CD4-positive, alpha-beta T cell treated with Interleukin-6 for 4 hours (primary cell): ENCODE data around the gene TBC1D22A.
A peak's percentile ranks its signal among the peaks of the same experiment; 100 is the strongest.
"Not testable (repeated sequence)": the region's sequence is repeated elsewhere in the genome, so short reads cannot be mapped to it uniquely, and the experiment has no call there.

Source experiments
- DNase-seq: peaks from one replicate; pipeline ENCODE4 v3.0.0-alpha.2; 2020; ENCODE audit warnings: mixed read lengths

Gene TBC1D22A

DNA sequence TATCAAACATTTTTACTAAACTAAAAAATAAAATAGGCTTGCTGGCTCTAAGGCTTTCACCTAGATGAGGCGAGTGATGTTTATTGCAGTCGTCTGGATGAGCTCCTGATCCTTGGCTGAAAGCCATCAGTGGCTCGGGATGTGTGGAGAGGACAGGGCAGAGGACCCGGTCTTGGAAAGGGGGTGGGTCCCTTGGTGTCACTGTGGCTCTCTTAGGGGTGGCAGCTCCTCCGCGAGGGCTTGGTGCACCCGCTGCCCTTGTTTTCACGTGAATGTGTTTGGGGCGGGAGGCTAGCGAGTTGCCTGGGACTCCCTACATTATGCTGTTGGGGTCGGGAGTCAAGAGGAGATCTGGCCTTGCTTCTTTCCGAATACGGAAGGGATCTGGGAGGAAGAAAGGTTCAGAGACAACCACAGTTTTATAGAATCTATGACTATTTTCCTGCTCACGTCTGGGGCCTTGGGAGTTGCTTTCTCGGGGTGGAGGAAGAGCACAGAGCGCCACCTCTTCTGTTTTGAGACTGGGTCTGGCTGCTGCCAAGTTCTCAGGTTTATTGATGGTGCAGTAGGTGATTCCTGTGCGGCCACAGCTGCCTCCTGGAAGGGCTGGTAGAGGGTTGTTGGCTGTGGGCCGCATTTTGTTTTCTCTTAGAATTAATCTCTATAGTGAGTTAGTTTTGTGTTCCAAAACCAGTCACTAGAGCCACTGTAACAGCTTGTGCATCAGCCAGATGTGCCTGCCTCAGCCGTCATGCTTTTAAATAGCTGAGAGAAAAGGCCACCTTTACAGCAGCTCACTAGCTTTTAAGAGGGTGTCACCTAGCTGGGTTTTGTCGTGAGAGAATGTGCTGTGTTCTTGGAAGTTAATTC lies 12.8 kb downstream of the TBC1D22A start:
- no peak for DNase-seq

DNA sequence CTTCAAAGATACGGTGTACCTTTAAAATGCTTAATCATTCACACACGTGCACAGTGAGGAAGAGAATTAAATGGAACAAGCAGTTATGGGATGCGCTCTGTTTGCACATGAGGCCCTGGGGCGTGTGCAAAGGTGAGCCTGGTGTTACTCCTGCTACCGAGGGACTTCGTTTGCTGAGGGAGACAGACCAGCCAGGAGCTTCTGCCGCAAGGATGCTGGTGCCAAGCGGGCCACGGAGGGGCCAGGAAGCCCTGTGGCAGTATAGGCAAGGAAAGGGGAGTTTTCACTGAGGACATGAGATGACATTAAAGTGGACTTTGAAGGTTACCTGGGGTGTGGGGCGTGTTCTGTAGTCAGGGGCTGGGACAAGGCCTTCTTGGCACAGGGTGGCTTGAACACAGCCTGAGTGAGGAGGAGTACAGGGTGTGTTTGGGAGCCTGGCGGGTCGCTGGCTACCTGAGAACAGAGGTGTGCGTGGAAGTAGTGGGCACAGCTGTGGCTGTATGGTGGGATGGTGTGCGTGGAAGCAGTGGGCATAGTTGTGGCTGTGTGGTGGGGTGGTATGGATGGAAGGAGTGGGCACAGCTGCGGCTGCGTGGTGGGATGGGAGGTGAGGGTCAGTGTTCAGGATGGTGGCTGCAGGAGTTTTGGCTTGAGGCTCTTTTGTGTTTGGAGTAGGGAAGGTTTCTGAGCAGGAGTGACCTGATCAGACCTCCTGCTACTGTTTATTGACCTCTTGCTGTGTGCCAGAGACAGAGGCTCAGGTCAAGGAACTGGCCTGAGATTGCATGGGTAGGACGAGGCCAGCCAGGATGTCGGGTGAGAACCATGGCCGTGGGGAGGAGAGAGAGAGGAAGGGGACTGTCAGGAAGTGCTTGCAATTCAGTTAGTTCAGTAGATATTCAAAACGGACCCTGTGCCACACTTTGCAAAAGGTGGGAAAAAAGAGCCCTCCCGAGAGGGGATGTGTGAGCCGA lies 13.7 kb downstream of the TBC1D22A start:
- no peak for DNase-seq

DNA sequence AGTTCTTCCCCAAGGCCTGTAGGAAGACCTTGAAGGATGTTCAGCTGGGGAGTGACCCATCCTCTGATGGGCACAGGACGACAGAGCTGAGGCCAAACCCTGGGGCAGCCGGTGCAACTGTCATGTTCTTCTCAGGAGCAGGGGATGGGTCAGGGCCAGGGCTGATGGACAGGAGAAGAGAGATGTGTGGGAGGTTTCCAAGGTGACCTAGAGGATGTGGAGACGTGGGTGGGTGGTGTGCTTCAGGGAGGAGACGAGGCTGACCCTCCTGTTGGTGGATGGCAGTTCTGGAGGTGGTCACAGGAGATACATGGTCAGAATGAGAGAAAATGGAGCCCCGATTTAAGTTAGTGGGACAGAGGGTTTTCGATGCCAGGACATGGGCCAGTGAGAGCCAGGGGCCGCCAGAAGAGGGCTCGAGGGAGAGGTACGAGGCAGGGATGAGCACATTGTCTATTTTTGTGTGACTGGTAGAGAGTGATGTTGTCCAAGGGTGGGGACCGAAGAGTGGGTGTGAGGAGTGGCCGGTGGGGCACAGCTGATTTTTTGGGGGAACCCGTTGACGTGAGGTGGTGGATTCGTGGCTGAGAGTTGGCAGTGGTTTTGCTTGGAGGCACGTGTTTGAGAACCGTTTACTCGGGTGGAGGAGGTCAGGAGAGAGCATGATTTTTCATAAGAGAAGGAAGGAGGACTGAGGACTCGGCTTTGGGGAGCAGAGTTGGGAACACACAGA lies 14.6 kb downstream of the TBC1D22A start:
- DNase-seq = no peak

DNA sequence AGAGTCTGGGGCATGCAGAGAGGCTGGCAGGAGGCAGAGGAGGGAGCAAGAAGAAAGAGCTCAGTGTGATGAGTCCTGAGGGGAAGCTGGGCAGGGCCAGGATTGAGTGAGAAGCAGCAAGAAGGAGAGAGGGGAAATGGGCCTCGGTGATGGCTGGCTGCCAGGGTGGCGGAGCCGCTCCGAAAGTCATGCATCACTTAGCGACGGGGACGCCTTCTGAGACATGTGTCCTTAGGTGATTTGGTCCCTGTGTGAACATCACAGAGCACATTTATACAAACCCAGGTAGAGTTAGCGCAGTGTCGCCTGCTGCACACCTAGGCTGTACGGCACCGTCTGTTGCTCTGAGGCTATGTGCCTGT lies 15.1 kb downstream of the TBC1D22A start:
- DNase-seq = peak; percentile 78

DNA sequence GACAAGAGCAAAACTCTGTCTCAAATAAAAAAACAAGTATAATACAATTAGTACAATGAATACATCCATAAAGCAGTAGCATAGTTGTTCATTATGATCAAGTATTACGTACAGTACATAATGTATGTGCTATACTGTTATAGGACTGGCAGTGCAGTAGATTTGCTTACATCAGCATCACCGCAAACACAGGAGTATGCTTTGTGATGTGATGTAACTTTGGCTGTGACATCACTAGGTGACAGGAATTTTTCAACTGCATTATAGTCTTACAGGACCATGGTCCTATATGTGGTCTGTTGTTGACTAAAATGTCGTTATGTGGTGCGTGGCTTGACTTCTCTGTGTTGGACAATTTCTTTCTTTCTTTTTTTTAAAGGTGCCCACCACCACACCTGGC lies 16.6 kb downstream of the TBC1D22A start:
- DNase-seq = no peak

DNA sequence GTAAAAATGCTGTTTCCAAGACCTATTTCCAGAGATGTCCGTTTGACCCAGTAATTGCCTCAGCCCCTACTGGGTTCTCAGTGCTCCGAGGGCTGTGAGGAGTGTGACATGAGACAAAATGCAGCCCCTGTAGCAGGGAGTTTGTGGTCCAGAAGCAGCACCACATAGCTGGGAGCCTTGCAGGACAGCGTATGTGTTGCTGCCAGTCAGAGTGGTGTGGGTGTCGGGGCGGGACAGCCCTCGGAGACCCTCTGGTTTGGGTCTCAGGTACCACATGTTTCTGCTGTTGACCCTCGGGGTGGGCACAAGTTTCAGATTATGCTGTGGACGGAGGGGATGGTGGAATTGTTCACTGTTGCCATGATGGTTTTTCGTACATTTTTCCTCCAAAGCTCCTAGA lies 17.2 kb downstream of the TBC1D22A start:
- no peak for DNase-seq

DNA sequence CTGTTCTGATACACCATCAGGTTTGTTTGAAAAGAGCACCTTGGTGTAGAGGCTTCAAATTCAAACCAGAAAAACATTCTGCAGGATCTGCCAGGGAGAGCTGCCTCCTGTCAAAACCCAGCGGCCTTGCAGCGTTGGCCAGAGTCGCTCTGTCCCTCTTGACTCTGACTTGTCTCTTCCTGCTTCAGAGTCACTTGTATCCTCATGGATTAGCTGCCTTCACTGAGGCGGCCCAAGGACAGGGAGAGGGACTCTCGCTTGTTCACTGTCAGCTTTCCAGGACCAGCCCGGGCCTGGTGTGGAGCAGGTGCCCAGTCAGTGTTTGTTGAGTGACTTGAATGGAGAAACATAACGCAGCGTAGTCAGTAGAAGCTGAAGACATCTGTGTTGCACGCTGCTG lies 18.0 kb downstream of the TBC1D22A start:
- no peak for DNase-seq

DNA sequence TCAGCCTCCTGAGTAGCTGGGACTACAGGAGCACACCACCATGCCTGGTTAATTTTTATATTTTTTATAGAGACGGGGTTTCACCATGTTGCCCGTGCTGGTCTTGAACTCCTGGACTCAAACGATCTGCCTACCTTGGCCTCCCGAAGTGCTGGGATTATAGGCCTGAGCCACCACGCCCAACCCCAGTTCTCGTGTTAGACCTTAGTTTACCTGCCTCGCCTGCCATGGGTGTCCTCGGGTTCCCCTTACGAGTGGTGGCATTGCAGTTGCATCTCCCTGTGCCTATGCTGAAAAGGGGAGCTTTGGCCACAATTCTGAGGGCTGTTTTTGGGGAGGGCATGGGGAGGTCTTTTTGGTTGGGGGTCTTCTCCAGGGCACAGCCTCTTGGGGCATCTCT lies 18.8 kb downstream of the TBC1D22A start:
- DNase-seq = no peak

DNA sequence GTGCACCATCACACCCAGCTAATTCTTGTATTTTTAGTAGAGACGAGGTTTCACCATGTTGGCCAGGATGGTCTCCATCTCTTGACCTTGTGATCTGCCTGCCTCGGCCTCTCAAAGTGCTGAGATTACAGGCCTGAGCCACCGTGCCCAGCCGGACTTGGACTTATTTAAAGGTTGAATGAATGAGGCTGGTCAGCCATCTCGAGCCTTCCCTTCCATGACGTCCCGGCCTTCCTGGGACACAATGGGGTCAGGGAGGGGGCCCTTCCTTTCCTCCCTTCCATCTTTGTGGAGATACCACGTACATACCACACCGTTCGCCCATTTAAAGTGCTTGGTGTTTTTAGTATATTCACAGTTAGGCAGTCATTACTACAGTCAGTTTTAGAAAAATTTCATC lies 19.8 kb downstream of the TBC1D22A start:
- DNase-seq = not testable (repeated sequence)

DNA sequence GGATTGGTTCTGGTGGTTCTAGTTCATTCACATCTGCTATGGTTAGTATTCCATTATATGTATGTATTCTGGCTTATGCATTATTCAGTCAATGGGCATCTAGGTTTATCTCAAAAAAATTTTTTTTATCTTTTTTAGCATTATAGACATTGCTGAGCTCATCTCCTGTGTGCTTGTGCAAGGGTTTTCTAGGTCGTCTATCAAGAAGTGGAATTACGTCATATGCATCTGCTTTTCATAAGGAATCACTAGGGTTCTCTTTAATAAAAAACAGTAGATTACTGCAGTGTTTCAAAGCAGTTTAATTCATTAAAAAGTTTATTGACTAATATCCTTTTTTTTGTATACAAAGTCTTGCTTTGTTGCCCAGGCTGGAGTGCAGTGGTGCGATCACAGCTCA lies 21.3 kb downstream of the TBC1D22A start:
- no peak for DNase-seq

DNA sequence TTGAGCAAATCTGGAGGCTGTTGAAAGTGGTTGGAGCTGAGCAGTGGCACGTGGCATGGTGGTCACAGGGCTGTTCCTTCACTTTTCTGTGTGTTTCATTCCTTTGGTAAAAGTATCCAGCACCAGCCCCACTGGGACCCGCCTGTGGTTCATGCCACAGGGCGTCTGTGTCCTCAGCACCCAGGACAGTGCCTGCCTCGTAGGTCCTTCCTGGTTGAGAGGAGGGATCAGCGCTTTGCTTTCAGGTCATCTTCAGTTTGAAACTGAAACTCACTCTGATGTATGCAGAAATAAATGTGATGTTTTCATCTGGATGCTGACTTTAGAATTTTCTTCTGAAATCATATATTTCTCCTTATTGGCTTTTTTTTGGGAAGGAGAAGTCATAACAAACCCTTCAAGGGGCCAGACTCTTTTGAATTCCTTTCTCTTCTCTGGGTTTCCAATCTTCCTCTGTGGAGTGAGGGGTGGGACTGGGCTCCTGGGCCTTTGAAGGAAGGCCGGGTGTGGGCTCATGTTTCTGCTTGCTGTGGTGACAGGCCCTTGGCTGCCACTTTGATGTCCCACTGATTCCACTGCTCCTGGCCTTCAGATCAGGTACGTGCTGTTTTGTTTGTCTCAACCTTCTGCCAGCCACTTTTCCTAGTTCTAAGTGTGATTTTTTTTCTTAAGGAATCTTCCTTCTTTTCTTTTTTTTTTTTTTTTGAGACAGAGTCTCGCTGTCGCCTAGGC lies 26.2 kb downstream of the TBC1D22A start:
- peak; percentile 32 for DNase-seq

DNA sequence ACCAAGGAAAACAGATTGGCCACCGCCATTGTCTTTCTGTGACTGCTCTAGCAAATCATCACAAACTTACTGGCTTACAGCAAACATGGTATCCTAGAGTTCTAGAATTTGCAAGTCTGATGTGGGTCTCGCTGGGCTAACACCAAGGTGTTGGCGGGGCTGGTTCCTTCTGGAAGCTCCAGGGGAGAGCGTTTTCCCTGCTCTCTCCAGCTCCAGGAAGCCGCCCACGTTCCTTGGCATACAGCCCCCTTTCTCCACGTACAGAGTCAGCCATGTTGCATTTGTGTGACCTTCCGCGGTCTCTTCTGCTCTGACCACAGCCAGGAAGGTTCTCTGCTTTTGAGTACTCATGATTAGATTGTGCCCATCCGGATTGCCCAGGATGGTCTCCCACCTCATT lies 27.5 kb downstream of the TBC1D22A start:
- DNase-seq = no peak

DNA sequence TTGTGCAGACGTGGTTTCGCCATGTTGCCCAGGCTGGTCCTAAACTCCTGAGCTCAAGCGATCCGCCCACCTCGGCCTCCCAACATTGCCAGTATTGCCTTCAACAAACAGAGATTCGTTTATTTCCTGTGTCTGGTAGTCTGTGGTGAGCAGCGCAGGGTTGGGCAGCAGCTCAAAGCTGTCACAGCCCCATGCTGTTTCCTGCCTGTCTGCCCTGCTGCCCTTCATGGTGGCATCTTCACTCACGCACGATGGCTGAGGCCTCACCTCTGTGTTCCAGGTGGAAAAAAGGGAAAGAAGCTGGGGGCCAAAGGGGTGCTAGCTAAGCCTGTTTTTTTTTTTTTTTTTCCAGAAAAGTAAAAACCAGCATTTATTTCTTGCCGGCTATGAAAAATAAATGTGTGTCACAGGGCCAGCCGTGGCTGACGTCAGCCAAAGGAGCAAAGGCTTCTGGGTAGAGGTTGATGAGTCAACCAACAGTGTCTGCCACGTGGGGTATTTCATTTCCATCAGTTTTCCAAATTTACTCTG lies 28.8 kb downstream of the TBC1D22A start:
- DNase-seq = peak; percentile 90

DNA sequence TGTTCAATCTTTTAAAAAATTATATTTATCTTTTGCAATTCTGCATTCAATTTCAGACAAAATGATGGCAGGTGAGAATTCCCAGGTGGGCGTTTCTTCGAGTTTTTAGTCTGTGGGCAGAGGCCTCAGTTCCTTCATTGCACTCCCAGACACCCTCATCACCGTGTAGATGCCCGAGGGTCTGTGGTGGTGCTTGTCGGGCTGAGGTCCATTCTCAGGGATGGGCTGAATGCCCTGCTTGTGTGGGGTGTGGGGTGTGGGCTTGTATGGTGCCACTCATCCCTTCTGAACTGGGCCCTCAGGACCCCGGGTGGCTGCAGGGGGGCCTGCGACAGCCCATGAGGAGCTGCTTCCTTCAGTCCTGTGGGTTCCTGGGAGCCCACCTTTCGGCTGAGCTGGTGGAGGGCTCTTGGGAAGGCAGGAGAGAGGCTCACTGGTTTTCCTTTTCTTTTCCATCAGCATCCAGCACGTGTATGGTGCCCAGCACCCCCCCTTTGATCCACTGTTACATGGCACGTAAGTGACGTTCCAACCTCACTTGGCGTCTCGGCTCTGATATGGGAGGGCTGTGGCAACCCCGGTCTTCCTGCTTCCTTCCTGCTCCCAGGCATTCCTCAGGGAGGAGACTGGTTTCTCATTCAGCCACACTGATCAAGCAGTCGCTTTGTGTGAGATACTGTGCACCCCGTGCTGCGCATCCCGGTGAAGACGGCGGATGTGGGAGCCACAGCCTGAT lies 29.8 kb downstream of the TBC1D22A start:
- no peak for DNase-seq

DNA sequence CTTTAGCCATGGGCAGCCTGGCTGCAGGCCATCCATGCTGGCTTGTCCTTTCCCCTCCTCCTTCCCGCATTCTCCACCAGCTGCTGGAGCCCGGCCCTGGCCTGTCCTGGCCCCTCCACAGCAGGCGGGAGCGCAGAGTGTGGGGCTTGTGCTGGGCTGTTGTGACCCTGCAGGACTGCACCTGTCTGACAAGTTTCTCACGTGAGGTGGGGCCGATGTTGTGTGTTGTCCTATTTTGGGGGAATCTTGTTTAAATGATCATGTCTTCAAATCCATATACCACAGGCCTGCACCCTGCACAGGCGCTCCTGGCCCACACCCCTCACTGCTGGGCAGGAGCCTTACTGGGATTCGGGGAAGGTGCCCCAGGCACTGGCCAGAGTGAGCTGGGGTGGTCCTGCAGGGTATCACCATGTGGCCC lies 30.4 kb downstream of the TBC1D22A start:
- DNase-seq = no peak

DNA sequence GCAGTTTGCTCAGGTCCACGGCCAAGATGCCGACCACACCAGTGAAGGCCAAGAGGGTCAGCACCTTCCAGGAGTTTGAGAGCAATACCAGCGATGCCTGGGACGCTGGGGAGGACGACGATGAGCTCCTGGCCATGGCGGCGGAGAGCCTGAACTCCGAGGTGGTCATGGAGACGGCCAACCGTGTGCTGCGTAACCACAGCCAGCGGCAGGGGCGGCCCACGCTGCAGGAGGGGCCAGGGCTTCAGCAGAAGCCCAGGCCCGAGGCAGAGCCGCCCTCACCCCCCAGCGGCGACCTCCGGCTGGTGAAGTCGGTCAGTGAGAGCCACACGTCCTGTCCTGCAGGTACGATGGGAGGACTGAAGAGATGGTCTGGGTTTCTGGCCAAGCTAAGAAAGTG lies 31.0 kb downstream of the TBC1D22A start:
- no peak for DNase-seq

DNA sequence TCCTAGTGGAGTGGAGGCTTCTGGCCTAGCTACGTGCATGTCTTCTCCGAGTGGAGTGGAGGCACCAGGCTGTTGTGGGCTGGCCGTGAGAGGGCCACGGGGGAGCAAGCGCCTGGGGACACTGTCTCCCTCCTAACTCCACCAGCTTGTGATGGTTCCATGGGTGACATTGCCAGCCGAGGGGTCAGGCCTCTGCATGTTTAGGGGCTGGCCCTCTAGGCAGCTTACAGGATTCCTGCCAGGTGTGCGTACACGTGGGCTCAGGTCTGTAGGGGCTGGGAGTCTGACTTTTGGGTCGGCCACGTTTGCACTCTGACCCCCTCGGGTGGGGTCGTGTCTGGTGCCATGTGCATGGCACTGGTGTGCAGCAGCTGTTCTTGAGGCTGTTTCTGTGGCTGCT lies 31.6 kb downstream of the TBC1D22A start:
- DNase-seq = no peak

DNA sequence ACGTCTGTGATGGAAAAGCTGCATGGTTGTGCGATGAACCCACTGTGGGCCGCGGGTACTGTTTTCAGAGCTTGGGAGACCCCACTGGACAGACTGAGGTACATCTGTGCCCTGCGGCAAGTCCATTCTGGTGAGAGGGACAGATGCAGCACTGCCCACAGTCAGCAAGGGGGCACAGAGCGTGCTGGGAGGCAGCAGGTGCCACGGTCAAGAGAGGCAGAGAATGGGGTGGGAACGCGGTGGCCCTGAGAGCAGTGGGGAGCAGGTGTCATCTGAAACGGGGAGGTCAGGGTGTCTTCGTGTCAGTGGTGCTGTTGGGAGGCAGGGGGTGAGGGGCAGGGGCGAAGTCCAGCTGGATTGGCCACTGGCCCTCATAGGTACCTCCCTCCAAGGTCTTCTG lies 32.0 kb downstream of the TBC1D22A start:
- DNase-seq = no peak

DNA sequence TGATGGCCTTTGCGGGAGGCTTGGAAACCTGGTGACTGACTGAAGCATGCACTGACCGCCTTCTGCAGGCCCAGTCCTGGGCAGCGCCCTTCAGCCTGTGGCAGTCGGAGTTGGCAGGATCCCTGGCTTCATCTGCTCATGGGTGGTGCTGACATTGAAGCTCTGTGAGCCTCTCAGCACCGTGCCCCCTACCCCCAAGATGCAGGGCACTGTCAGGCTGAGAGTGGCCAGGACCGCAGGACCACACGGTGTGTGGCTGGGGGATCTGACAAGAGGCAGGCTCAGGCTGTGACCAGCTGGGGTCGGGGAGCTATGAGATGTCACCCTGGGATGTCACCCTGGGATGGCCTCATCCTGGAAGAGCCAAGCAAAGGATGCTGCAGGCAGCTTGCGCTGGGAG lies 32.7 kb downstream of the TBC1D22A start:
- no peak for DNase-seq

DNA sequence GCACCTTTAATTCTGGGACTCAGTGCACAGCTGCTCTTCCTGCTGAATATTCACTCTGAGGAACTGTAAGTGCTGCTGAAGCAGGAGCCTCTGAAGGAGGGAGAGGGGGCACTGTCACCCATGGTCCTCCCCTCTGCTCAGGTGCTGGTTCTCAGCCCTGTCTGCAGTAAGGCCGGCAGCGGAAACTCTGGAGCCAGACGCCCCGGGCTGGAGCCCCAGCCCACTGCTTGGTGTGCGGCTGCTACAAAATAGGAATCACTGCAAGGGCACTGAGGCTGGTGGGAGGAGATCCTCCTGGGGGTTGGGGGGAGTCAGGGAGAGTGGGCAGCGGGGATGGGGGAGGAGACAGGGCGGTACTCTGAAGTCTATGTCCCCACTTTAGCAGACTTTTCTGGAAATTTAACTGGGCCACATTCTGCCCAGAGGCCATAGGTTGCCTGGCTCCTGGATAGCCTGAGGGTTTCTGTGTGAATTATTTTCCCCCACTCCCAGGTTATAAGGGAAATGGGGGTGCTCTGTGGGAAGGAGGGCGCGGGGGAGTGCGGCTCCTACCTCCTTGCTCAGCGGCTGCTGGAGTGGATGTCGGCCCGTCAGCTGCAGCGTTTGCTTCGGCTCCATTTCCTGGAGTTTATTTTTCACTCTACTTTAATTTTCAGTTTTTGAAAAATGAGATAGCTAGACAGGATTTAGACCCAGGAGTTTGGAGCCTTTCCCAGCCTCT lies 33.6 kb downstream of the TBC1D22A start:
- DNase-seq = no peak
